ENCODE data around the gene CFHR5. TPM values are rescaled to one million over a fixed set of nuclear protein-coding genes. Genes with fewer than 3 reads are reported as not detected.

CFHR5 gene
- polyA plus RNA-seq, 4 donors: not detected

DNA sequence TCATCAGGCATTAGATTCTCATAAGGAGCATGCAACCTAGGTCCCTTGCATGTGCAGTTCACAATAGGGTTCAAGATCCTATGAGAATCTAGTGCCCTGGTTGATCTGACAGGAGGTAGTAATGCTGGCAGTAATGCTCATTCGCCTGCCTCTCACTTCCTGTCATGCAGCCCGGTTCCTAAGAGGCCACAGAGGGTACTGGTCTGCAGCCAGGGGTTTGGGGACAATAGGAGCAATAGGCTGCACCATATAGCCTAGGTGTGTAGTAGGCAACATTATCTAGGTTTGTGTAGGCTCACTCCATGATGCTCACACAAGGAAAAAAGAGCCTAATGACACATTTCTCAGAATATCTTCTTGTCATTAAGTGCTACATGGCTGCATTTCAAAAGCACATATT is 25.8 kb downstream of the CFHR5 start:
- no peak for FAIRE-seq
- Histone ChIP-seq H3K9me3 (ENCODE audit: control insufficient read depth in 2 of 2, insufficient read depth in 1 of 2, low read depth in 1 of 2, low read length in 1 of 2) (no peaks in the 10 kb centered on the region), H3K4me3 (ENCODE audit: low read depth in 1 of 3, low read length in 3 of 3) (no peak overlapping the region), H3K4me1 (ENCODE audit: control insufficient read depth in 3 of 3, insufficient read depth in 2 of 3, low read depth in 1 of 3, low read length in 2 of 3) (no peaks in the 10 kb centered on the region), H3K27me3 (ENCODE audit: control insufficient read depth in 3 of 3, insufficient read depth in 3 of 3, low read length in 3 of 3) (no peaks in the 10 kb centered on the region), H3K27ac (ENCODE audit: low read depth in 1 of 3, low read length in 2 of 3) (no peak overlapping the region), H3K36me3 (ENCODE audit: control insufficient read depth in 3 of 3, insufficient read depth in 2 of 3, low read depth in 1 of 3, low read length in 3 of 3) (no peaks in the 10 kb centered on the region)
- DNase-seq: no peak
- WGBS, 3 donors: 47 to 71% (median 57%) methylated on average over 2 of the region's 2 CpGs

DNA sequence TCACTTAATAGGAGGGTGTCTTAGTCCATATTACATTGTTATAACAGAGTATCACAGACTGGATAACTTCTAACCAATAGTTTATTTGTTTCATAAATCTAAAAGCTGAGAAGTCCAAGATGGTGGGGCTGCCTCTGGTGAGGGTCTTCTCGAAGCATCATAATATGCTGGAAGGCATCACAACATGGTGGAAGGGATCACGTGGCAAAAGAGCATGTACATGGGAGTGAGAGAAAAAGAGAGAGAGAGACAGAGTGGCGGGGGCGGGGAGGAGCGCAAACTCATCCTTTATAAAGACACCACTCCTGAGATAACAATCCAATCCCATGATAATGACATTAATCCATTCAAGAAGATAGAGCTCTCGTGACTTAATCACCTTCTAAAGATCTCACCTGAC is 31.5 kb downstream of the CFHR5 start:
- Histone ChIP-seq H3K4me3 (ENCODE audit: low read depth in 1 of 3, low read length in 3 of 3) (no peak overlapping the region), H3K27ac (ENCODE audit: low read depth in 1 of 3, low read length in 2 of 3) (no peak overlapping the region), H3K9me3 (ENCODE audit: control insufficient read depth in 2 of 2, insufficient read depth in 1 of 2, low read depth in 1 of 2, low read length in 1 of 2) (no peaks in the 10 kb centered on the region), H3K4me1 (ENCODE audit: control insufficient read depth in 3 of 3, insufficient read depth in 2 of 3, low read depth in 1 of 3, low read length in 2 of 3) (no peaks in the 10 kb centered on the region), H3K27me3 (ENCODE audit: control insufficient read depth in 3 of 3, insufficient read depth in 3 of 3, low read length in 3 of 3) (no peaks in the 10 kb centered on the region), H3K36me3 (ENCODE audit: control insufficient read depth in 3 of 3, insufficient read depth in 2 of 3, low read depth in 1 of 3, low read length in 3 of 3) (no peaks in the 10 kb centered on the region)
- FAIRE-seq (no peak), DNase-seq (no peak)
- 79 to 88% (median 83%) methylated on average over 6 of the region's 6 CpGs for WGBS, 3 donors

DNA sequence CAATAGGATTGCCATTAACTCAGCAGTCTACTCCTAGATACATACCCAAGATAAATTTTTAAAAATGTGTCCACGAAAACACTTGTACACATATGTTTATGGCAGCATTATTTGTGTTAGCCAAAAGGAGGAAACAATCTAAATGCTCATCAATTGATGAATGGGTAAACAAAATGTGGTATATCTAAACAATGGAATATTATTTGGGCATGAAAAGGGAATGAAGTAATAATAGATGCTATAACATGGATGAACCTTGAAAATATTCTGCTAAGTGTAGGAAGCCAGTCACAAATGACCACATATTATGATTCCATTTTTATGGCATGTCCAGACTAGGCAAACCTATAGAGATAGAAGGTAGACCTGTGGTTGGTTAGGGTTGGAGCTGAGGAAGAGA is 34.3 kb downstream of the CFHR5 start:
- H3K4me1 ChIP-seq (ENCODE audit: control insufficient read depth in 3 of 3, insufficient read depth in 2 of 3, low read depth in 1 of 3, low read length in 2 of 3): no peaks in the 10 kb centered on the region
- FAIRE-seq (no peak), DNase-seq (no peak)
- H3K27ac ChIP-seq (ENCODE audit: low read depth in 1 of 3, low read length in 2 of 3): no peak overlapping the region
- no peak overlapping the region for H3K4me3 ChIP-seq (ENCODE audit: low read depth in 1 of 3, low read length in 3 of 3)
- no peaks in the 10 kb centered on the region for H3K36me3 ChIP-seq (ENCODE audit: control insufficient read depth in 3 of 3, insufficient read depth in 2 of 3, low read depth in 1 of 3, low read length in 3 of 3)
- WGBS, 3 donors: 67 to 91% (median 89%) methylated on average over 1 of the region's 1 CpG
- H3K9me3 ChIP-seq (ENCODE audit: control insufficient read depth in 2 of 2, insufficient read depth in 1 of 2, low read depth in 1 of 2, low read length in 1 of 2): no peaks in the 10 kb centered on the region
- H3K27me3 ChIP-seq (ENCODE audit: control insufficient read depth in 3 of 3, insufficient read depth in 3 of 3, low read length in 3 of 3): no peaks in the 10 kb centered on the region

DNA sequence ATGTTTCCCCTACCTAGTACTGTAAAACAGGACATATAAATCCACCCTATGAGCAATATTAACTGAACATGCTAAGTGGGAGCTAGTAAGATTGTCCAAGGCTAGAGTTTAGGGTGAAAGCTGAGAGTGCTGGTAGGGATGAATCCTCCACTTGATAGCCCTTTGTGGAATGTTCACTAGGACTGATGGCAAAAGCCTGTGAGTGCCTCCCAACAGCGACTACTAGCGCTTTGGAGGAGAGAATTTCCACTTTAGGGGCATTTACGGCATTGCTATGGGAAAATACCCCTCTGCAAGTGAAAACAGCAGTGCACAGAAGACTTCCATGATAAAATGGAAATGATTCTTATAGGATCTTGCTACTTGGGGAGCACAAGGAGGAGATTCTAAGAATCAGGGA is 35.9 kb downstream of the CFHR5 start:
- H3K27me3 ChIP-seq (ENCODE audit: control insufficient read depth in 3 of 3, insufficient read depth in 3 of 3, low read length in 3 of 3): no peaks in the 10 kb centered on the region
- no peaks in the 10 kb centered on the region for H3K4me1 ChIP-seq (ENCODE audit: control insufficient read depth in 3 of 3, insufficient read depth in 2 of 3, low read depth in 1 of 3, low read length in 2 of 3)
- no peak for DNase-seq
- 81 to 90% (median 88%) methylated on average over 3 of the region's 3 CpGs for WGBS, 3 donors
- H3K9me3 ChIP-seq (ENCODE audit: control insufficient read depth in 2 of 2, insufficient read depth in 1 of 2, low read depth in 1 of 2, low read length in 1 of 2): no peaks in the 10 kb centered on the region
- H3K27ac ChIP-seq (ENCODE audit: low read depth in 1 of 3, low read length in 2 of 3): no peak overlapping the region
- H3K4me3 ChIP-seq (ENCODE audit: low read depth in 1 of 3, low read length in 3 of 3): no peak overlapping the region
- no peak for FAIRE-seq
- H3K36me3 ChIP-seq (ENCODE audit: control insufficient read depth in 3 of 3, insufficient read depth in 2 of 3, low read depth in 1 of 3, low read length in 3 of 3): no peaks in the 10 kb centered on the region

DNA sequence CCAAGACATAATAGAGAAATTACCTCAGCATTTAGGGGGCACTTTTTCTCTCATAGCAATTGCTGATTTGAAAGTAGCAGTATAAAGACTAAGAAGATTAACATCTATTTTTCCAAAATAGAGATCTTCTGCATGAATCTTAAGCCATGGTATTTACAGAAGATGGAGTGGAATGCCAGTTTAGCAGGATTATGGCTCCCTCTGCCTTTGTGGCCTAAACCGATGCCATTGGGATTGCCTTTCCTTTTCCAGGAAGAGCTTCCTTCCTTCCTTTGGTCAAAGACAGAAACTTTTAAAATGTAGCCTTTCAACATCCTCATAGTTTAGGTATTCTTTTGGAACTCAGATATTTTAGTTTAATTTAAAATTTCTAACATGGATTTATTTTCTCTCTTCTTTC is 39.4 kb downstream of the CFHR5 start:
- Histone ChIP-seq H3K27ac (ENCODE audit: low read depth in 1 of 3, low read length in 2 of 3) (no peak overlapping the region), H3K27me3 (ENCODE audit: control insufficient read depth in 3 of 3, insufficient read depth in 3 of 3, low read length in 3 of 3) (no peaks in the 10 kb centered on the region), H3K9me3 (ENCODE audit: control insufficient read depth in 2 of 2, insufficient read depth in 1 of 2, low read depth in 1 of 2, low read length in 1 of 2) (no peaks in the 10 kb centered on the region), H3K4me1 (ENCODE audit: control insufficient read depth in 3 of 3, insufficient read depth in 2 of 3, low read depth in 1 of 3, low read length in 2 of 3) (no peaks in the 10 kb centered on the region), H3K36me3 (ENCODE audit: control insufficient read depth in 3 of 3, insufficient read depth in 2 of 3, low read depth in 1 of 3, low read length in 3 of 3) (no peaks in the 10 kb centered on the region), H3K4me3 (ENCODE audit: low read depth in 1 of 3, low read length in 3 of 3) (no peak overlapping the region)
- DNase-seq: no peak
- 80 to 85% (median 83%) methylated on average over 1 of the region's 1 CpG for WGBS, 3 donors
- FAIRE-seq: no peak

DNA sequence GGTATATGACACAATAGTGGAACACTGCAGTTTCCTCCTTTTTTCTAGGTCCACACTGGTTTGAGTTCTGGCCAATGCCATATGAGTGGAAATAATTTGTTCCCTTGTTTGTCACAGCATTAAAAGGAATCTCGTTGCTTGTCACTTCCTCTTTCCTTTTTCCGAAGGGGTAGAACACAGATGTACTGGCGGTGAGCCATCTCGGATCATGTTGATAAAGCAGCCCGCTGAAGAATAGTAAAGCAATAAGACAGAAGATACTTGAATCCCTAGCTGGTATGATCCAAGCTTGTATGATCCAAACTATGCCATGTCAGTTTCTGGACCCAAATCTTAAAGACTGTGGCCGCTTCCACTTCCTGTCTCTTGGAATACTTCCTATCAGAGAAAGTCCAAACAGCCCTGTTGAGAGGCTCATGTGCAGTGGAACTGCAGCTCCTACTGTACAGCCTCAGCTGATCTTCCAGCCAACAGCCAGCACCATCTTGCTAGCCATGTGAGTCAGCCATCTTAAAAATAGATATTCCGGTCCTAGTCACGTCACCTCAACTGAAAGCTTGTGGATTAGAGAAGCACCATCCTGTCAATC is 40.3 kb downstream of the CFHR5 start:
- WGBS, 3 donors: 70 to 79% (median 74%) methylated on average over 8 of the region's 8 CpGs
- no peaks in the 10 kb centered on the region for H3K36me3 ChIP-seq (ENCODE audit: control insufficient read depth in 3 of 3, insufficient read depth in 2 of 3, low read depth in 1 of 3, low read length in 3 of 3)
- no peak for DNase-seq
- no peak overlapping the region for H3K4me3 ChIP-seq (ENCODE audit: low read depth in 1 of 3, low read length in 3 of 3)
- no peaks in the 10 kb centered on the region for H3K9me3 ChIP-seq (ENCODE audit: control insufficient read depth in 2 of 2, insufficient read depth in 1 of 2, low read depth in 1 of 2, low read length in 1 of 2)
- no peak overlapping the region for H3K27ac ChIP-seq (ENCODE audit: low read depth in 1 of 3, low read length in 2 of 3)
- H3K4me1 ChIP-seq (ENCODE audit: control insufficient read depth in 3 of 3, insufficient read depth in 2 of 3, low read depth in 1 of 3, low read length in 2 of 3): no peaks in the 10 kb centered on the region
- no peak for FAIRE-seq
- no peaks in the 10 kb centered on the region for H3K27me3 ChIP-seq (ENCODE audit: control insufficient read depth in 3 of 3, insufficient read depth in 3 of 3, low read length in 3 of 3)

DNA sequence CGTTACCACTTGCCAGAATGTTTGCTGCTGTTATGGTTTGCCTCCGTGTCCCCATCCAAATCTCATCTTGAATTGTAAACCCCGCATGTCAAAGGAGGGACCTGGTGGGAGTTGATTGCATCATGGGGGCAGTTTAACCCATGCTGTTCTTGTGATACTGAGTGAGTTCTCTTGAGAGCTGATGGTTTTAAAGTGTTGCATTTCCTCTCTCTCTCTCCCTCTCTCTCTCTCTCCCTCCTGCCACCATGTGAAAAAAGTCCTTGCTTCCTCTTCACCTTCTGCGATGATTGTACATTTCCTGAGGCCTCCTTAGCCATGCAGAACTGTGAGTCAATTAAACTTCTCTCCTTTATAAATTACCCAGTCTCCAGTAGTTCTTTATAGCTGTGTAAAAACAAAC is 44.4 kb downstream of the CFHR5 start:
- 39 to 50% (median 49%) methylated on average over 4 of the region's 4 CpGs for WGBS, 3 donors
- Histone ChIP-seq H3K36me3 (ENCODE audit: control insufficient read depth in 3 of 3, insufficient read depth in 2 of 3, low read depth in 1 of 3, low read length in 3 of 3) (no peaks in the 10 kb centered on the region), H3K27ac (ENCODE audit: low read depth in 1 of 3, low read length in 2 of 3) (no peak overlapping the region), H3K4me3 (ENCODE audit: low read depth in 1 of 3, low read length in 3 of 3) (no peak overlapping the region), H3K9me3 (ENCODE audit: control insufficient read depth in 2 of 2, insufficient read depth in 1 of 2, low read depth in 1 of 2, low read length in 1 of 2) (no peaks in the 10 kb centered on the region), H3K4me1 (ENCODE audit: control insufficient read depth in 3 of 3, insufficient read depth in 2 of 3, low read depth in 1 of 3, low read length in 2 of 3) (no peaks in the 10 kb centered on the region), H3K27me3 (ENCODE audit: control insufficient read depth in 3 of 3, insufficient read depth in 3 of 3, low read length in 3 of 3) (no peaks in the 10 kb centered on the region)
- no peak for FAIRE-seq
- DNase-seq: no peak

DNA sequence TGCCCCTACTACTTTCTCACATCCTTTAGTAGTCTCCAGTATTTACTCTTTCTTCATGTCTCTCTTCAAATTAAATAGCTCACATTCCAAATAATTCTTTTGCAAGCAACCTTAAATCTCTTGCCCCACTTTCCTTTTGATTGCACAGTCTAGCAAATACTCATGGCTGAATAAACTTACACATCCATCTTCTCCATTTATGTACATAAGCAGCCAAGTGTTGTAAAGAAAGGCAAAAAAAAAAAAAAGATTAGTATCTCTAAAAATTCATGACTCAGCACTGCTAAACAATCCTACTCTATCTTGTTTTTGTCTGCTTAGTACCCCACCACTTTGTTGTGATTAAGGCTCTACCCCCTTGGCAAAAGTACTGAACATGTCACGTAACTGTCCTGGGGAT is 47.1 kb downstream of the CFHR5 start:
- Histone ChIP-seq H3K9me3 (ENCODE audit: control insufficient read depth in 2 of 2, insufficient read depth in 1 of 2, low read depth in 1 of 2, low read length in 1 of 2) (no peaks in the 10 kb centered on the region), H3K27me3 (ENCODE audit: control insufficient read depth in 3 of 3, insufficient read depth in 3 of 3, low read length in 3 of 3) (no peaks in the 10 kb centered on the region), H3K4me1 (ENCODE audit: control insufficient read depth in 3 of 3, insufficient read depth in 2 of 3, low read depth in 1 of 3, low read length in 2 of 3) (no peaks in the 10 kb centered on the region), H3K27ac (ENCODE audit: low read depth in 1 of 3, low read length in 2 of 3) (no peak overlapping the region), H3K4me3 (ENCODE audit: low read depth in 1 of 3, low read length in 3 of 3) (no peak overlapping the region), H3K36me3 (ENCODE audit: control insufficient read depth in 3 of 3, insufficient read depth in 2 of 3, low read depth in 1 of 3, low read length in 3 of 3) (no peaks in the 10 kb centered on the region)
- FAIRE-seq (no peak), DNase-seq (no peak)
- 80 to 100% (median 89%) methylated on average over 1 of the region's 1 CpG for WGBS, 3 donors

DNA sequence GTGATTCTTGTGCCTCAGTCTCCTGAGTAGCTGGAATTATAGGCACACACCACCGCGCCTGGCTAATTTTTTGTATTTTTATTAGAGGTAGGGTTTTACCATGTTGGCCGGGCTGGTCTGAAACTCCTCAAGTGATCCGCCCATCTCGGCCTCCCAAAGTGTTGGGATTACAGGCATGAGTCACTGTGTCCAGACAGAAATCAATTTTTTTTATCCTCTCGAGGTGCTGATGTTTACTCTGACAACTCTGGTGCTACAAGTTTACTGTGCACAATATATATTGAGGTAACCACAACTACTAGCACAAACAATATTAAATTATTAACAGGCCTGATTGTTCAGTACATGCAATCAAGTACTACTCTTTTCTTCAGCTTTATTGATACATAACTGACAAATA is 50.0 kb downstream of the CFHR5 start:
- 36 to 78% (median 54%) methylated on average over 6 of the region's 6 CpGs for WGBS, 3 donors

More for the DNA sequence above, 50.0 kb downstream of the CFHR5 start:
- Histone ChIP-seq H3K27me3 (ENCODE audit: control insufficient read depth in 3 of 3, insufficient read depth in 3 of 3, low read length in 3 of 3) (no peaks in the 10 kb centered on the region), H3K36me3 (ENCODE audit: control insufficient read depth in 3 of 3, insufficient read depth in 2 of 3, low read depth in 1 of 3, low read length in 3 of 3) (no peaks in the 10 kb centered on the region), H3K27ac (ENCODE audit: low read depth in 1 of 3, low read length in 2 of 3) (no peak overlapping the region), H3K4me3 (ENCODE audit: low read depth in 1 of 3, low read length in 3 of 3) (no peak overlapping the region), H3K4me1 (ENCODE audit: control insufficient read depth in 3 of 3, insufficient read depth in 2 of 3, low read depth in 1 of 3, low read length in 2 of 3) (no peaks in the 10 kb centered on the region), H3K9me3 (ENCODE audit: control insufficient read depth in 2 of 2, insufficient read depth in 1 of 2, low read depth in 1 of 2, low read length in 1 of 2) (no peaks in the 10 kb centered on the region)
- FAIRE-seq (no peak), DNase-seq (no peak)

All from small intestine (tissue), 7 donors.